HG03108 (cell line): ENCODE data around the gene MMEL1.
"Not testable (repeated sequence)": the region's sequence is repeated elsewhere in the genome, so short reads cannot be mapped to it uniquely, and the experiment has no call there.

Experiments used
- ATAC-seq: cut with Tn5 transposase; IDR thresholded peaks from one replicate; pipeline ENCODE4 v1.9.1; 2021; ENCODE audit warnings: moderate library complexity; ENCODE audit not compliant: unreplicated experiment

The MMEL1 gene

GRCh38 chr1:2560299-2561073 is 72.3 kb downstream of the MMEL1 start:
- ATAC-seq: no peak

- no peak for ATAC-seq
Observed at GRCh38 chr1:2559509-2560298, 73.1 kb downstream of the MMEL1 start.

- no peak for ATAC-seq
Observed at GRCh38 chr1:2558861-2559260, 74.0 kb downstream of the MMEL1 start.

- no peak for ATAC-seq
Observed at GRCh38 chr1:2558420-2558819, 74.4 kb downstream of the MMEL1 start.

- ATAC-seq: no peak
Observed at GRCh38 chr1:2557482-2558400, 75.1 kb downstream of the MMEL1 start.

- peak; percentile 21 for ATAC-seq
Observed at GRCh38 chr1:2556678-2557481, 75.9 kb downstream of the MMEL1 start.

- ATAC-seq: peak; percentile 13
Observed at GRCh38 chr1:2556277-2556677, 76.5 kb downstream of the MMEL1 start, which contains the start of gene TNFRSF14. TNFRSF14 (plus strand) TSS chr1:2556371; CDS start chr1:2556665, 294 bp downstream.

- ATAC-seq: peak; percentile 35
Observed at GRCh38 chr1:2555634-2556276, 77.1 kb downstream of the MMEL1 start.

- ATAC-seq: no peak
Observed at GRCh38 chr1:2554621-2555387, 78.0 kb downstream of the MMEL1 start.

- no peak for ATAC-seq
Observed at GRCh38 chr1:2553871-2554620, 78.8 kb downstream of the MMEL1 start.

- ATAC-seq: not testable (repeated sequence)
Observed at GRCh38 chr1:2553076-2553475, 79.7 kb downstream of the MMEL1 start.

GRCh38 chr1:2552189-2552588 is 80.6 kb downstream of the MMEL1 start:
- no peak for ATAC-seq

- not testable (repeated sequence) for ATAC-seq
Observed at GRCh38 chr1:2551544-2551943, 81.3 kb downstream of the MMEL1 start.

GRCh38 chr1:2550309-2550861 is 82.4 kb downstream of the MMEL1 start:
- ATAC-seq: not testable (repeated sequence)

- not testable (repeated sequence) for ATAC-seq
Observed at GRCh38 chr1:2549367-2550029, 83.3 kb downstream of the MMEL1 start.

GRCh38 chr1:2548068-2548589 is 84.7 kb downstream of the MMEL1 start:
- ATAC-seq: no peak
